OCI-LY1 (cell line): ENCODE data around the gene SCN5A.

Experiments
- EZH2 ChIP-seq: fragments of 200-600 bp; sonication (generic), shearing (Covaris generic); IDR thresholded peaks from 2 replicates; pipeline ENCODE4 v1.8.0; 2017; ENCODE audit warnings: borderline replicate concordance, mixed run types, mild to moderate bottlenecking, antibody characterized with exemption, low read length, moderate library complexity, mixed read lengths
- TF ChIP-seq, protein P1 (sequence below): fragments of 200-600 bp; sonication (generic), shearing (Covaris generic); IDR thresholded peaks from 2 replicates; pipeline ENCODE4 v1.5.1; 2017; ENCODE audit warnings: mild to moderate bottlenecking, antibody characterized with exemption, low read length, moderate library complexity, mixed read lengths

- TF ChIP-seq, protein P1, sequence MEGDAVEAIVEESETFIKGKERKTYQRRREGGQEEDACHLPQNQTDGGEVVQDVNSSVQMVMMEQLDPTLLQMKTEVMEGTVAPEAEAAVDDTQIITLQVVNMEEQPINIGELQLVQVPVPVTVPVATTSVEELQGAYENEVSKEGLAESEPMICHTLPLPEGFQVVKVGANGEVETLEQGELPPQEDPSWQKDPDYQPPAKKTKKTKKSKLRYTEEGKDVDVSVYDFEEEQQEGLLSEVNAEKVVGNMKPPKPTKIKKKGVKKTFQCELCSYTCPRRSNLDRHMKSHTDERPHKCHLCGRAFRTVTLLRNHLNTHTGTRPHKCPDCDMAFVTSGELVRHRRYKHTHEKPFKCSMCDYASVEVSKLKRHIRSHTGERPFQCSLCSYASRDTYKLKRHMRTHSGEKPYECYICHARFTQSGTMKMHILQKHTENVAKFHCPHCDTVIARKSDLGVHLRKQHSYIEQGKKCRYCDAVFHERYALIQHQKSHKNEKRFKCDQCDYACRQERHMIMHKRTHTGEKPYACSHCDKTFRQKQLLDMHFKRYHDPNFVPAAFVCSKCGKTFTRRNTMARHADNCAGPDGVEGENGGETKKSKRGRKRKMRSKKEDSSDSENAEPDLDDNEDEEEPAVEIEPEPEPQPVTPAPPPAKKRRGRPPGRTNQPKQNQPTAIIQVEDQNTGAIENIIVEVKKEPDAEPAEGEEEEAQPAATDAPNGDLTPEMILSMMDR = no peak
- no peak for TF ChIP-seq EZH2
These were observed 16.5 kb downstream of the SCN5A start for GRCh38 chr3:38632989-38633388.
